ENCODE measurements around the gene KDM6A. TPM values are rescaled to one million over a fixed set of nuclear protein-coding genes. Genes with fewer than 3 reads are reported as not detected.

KDM6A gene
- total RNA-seq, 4 donors from 2014 or later = 25.9 to 51.0 (median 34.9) TPM

- no peaks in the 10 kb centered on the region for H3K27me3 ChIP-seq
- no peaks in the 10 kb centered on the region for H3K36me3 ChIP-seq
- 83 to 85% methylated on average over 3 of the region's 3 CpGs for WGBS, 2 donors
- no peaks in the 10 kb centered on the region for H3K4me1 ChIP-seq
- DNase-seq (ENCODE audit: low spot score in 2 of 2) = no peak
- TF ChIP-seq EP300 (IDR thresholded peaks at IDR 0.05) (no peak), CTCF (IDR thresholded peaks at IDR 0.05) (no peak), POLR2A (IDR thresholded peaks at IDR 0.05) (no peak)
- peaks cover 0 to 6% (median 0%) of the 10 kb centered on the region in 4 donors for H3K9me3 ChIP-seq
- no peak overlapping the region for H3K27ac ChIP-seq
- no peak overlapping the region for H3K4me3 ChIP-seq
These were observed 134.6 kb downstream of the KDM6A start for GRCh38 chrX:45007598-45007997.

- H3K36me3 ChIP-seq = no peaks in the 10 kb centered on the region
- no peak overlapping the region for H3K4me3 ChIP-seq
- H3K27me3 ChIP-seq = no peaks in the 10 kb centered on the region
- TF ChIP-seq POLR2A (IDR thresholded peaks at IDR 0.05) = no peak
- no peaks in the 10 kb centered on the region for H3K4me1 ChIP-seq
- WGBS, 2 donors = 88 to 93% methylated on average over 3 of the region's 3 CpGs
- peaks cover 0 to 6% (median 0%) of the 10 kb centered on the region in 4 donors for H3K9me3 ChIP-seq
- no peak overlapping the region for H3K27ac ChIP-seq
- DNase-seq (ENCODE audit: low spot score in 2 of 2) = no peak
These were observed 136.5 kb downstream of the KDM6A start for GRCh38 chrX:45009371-45010000.

- TF ChIP-seq EP300 (IDR thresholded peaks at IDR 0.05) (no peak), POLR2A (IDR thresholded peaks at IDR 0.05) (no peak), CTCF (IDR thresholded peaks at IDR 0.05) (no peak)
- H3K36me3 ChIP-seq = no peaks in the 10 kb centered on the region
- no peak overlapping the region for H3K27ac ChIP-seq
- no peak for DNase-seq (ENCODE audit: low spot score in 2 of 2)
- no peak overlapping the region for H3K4me3 ChIP-seq
- no peaks in the 10 kb centered on the region for H3K4me1 ChIP-seq
- no peaks in the 10 kb centered on the region for H3K27me3 ChIP-seq
- peaks cover 0 to 4% (median 0%) of the 10 kb centered on the region in 4 donors for H3K9me3 ChIP-seq
These were observed 138.1 kb downstream of the KDM6A start for GRCh38 chrX:45011131-45011530.

- TF ChIP-seq POLR2A (IDR thresholded peaks at IDR 0.05) (no peak), EP300 (IDR thresholded peaks at IDR 0.05) (no peak), CTCF (IDR thresholded peaks at IDR 0.05) (no peak)
- Histone ChIP-seq H3K27ac (no peak overlapping the region), H3K27me3 (no peaks in the 10 kb centered on the region), H3K4me3 (no peak overlapping the region), H3K4me1 (no peaks in the 10 kb centered on the region), H3K9me3 (no peaks in the 10 kb centered on the region), H3K36me3 (no peaks in the 10 kb centered on the region)
- 97 to 100% methylated on average over 1 of the region's 1 CpG for WGBS, 2 donors
- no peak for DNase-seq (ENCODE audit: low spot score in 2 of 2)
These were observed 138.6 kb downstream of the KDM6A start for GRCh38 chrX:45011597-45011996.

GRCh38 chrX:45017946-45018345, 145.0 kb downstream of the KDM6A start:
- H3K4me1 ChIP-seq = no peaks in the 10 kb centered on the region
- H3K27me3 ChIP-seq = no peaks in the 10 kb centered on the region
- no peaks in the 10 kb centered on the region for H3K9me3 ChIP-seq
- H3K27ac ChIP-seq = no peak overlapping the region
- DNase-seq (ENCODE audit: low spot score in 2 of 2) = no peak
- no peak overlapping the region for H3K4me3 ChIP-seq
- TF ChIP-seq POLR2A (IDR thresholded peaks at IDR 0.05) (no peak), EP300 (IDR thresholded peaks at IDR 0.05) (no peak), CTCF (IDR thresholded peaks at IDR 0.05) (no peak)
- 64 to 72% methylated on average over 3 of the region's 3 CpGs for WGBS, 2 donors
- no peaks in the 10 kb centered on the region for H3K36me3 ChIP-seq

- no peaks in the 10 kb centered on the region for H3K9me3 ChIP-seq
- 93 to 94% methylated on average over 5 of the region's 5 CpGs for WGBS, 2 donors
- no peak overlapping the region for H3K27ac ChIP-seq
- H3K27me3 ChIP-seq = no peaks in the 10 kb centered on the region
- DNase-seq (ENCODE audit: low spot score in 2 of 2) = no peak
- H3K36me3 ChIP-seq = no peaks in the 10 kb centered on the region
- no peak overlapping the region for H3K4me3 ChIP-seq
- TF ChIP-seq EP300 (IDR thresholded peaks at IDR 0.05) = no peak
- no peak for TF ChIP-seq CTCF (IDR thresholded peaks at IDR 0.05)
- TF ChIP-seq POLR2A (IDR thresholded peaks at IDR 0.05) = no peak
- H3K4me1 ChIP-seq = no peaks in the 10 kb centered on the region
These were observed 149.2 kb downstream of the KDM6A start for GRCh38 chrX:45022150-45022549.
